Measurements from ENCODE around the gene S100A7.

The S100A7 gene

DNA sequence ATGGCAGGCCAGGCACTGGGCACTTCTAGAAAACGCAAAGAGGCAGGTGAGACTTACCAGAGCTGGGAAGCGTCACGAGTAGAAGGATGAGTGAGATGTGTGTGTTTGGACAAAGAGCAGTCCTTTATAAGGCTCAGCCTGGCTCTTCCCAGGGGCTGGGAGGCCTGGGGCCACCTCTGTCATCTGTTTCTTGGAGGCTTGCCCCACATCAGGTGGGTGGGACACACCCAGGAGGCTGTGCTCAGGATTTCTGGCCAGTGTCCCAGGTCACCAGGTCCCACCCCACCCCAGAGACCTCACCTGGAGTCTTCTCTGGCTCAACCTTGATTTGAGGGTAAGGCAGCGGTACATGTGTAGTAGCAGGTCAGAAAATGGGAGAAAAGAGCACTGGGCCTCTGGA, at the start of gene S100A7:
TSS of gene S100A7 (minus strand) at position 101 of the 400 bp plus-strand sequence. CDS start 1,638 bp downstream, outside the sequence.
- DNase-seq = no peak

DNA sequence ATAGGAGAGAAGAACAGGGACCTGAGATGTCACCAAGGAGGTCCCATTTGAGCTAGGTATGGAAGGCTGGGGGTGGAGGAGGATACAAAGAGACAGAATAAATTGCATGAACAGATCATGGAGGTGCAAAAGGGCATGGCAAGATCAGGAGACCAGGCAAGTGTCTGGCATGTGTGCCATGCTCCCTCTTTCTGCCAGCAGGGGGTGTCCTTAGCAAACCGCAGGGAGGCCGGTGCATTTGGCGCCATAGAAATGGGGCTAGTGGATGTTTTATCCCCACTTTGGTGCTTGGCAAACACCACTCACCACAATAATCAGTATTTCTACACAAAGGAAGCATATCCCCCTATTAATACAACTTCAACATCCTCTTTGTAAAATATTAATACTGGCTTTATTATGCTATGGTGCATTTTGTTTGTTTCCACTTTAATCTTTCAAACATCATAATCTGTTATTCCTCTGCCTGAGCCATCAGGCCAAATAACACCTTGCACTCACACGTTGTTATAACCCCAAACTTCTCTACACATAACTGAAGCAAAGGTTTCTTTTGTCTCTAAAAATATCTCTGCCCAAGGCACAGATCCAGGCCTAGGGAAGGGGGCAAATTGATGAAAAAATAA, 49.4 kb upstream of the S100A7 start:
- peak; percentile 70 for DNase-seq

DNA sequence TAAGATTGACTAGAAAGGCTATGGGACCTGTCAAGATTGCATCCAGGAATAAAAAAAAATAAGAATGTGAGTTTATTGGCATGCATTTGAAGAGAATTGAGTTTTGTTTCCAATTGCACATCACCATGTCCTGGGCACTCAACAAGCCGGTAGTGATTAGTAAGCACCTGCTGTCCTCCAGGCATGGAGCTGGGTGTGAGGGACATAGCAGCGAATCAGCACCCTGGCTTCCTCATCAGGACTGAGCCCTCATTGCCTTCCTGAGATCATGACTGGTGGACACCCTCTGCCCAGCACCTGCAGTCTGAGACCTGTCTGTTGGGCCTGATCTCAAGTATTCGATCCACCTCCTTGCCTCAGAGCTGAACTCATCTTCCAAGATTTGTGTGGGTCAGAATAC, 48.6 kb upstream of the S100A7 start:
- DNase-seq = no peak

DNA sequence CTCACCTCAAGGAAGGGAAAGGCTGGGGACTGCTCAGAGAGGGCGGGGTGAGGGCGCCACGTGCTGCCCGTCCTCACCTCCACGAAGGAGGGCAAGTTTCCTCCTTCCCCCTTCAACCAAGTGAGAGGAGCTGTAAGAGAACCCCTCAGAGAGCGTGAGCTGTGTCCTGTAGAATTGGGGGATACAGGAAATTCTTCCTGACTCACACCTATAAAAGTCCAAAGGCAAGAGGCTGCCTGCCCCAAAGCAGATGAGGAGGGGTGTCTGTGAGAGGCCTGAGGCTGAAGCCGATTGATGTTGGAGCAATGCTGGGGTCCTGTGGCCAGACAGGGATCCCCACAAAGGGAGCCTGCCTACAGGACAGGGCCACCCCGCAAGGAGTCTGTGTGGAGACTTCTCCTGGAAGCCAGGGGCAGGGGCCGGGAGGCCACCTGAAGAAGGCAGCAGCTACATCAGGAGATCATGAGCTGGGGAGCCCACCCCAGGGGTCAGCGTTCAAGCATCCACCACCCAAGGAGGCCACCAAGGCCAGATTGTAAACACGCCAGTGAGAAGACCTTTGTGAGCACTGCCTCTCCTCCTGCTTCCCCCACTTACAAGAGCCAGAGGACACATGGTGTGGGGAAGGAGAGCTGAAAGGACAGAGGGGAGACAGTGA, 47.6 kb upstream of the S100A7 start:
- no peak for DNase-seq

DNA sequence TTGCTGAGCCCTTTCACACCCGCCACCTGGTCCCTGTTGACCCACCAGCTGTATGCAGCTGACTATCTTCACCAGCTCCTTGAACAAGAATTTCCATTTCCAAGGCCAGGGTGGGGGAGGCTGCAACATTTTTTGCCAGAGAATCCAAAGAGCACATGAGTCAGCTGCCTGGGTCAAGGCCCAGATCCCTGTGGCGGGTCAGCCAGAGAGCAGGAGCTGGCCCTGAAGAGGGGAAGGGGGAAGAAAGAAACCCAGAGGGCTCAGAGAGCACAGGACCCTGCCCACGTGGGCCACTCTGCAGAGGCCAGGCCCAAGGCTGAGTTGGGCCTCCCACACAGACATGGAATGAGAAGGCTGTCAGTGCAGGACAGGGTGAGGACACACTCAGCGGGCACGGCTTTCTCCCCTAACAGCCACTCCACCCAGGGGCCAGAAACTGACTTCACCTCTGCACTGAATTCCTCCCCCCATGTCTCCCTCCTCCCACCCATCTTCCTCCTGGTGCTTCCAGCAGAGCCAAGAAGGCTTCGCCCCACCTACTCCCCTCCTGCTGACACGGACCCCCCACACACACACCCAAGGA, 46.5 kb upstream of the S100A7 start:
- DNase-seq = no peak

DNA sequence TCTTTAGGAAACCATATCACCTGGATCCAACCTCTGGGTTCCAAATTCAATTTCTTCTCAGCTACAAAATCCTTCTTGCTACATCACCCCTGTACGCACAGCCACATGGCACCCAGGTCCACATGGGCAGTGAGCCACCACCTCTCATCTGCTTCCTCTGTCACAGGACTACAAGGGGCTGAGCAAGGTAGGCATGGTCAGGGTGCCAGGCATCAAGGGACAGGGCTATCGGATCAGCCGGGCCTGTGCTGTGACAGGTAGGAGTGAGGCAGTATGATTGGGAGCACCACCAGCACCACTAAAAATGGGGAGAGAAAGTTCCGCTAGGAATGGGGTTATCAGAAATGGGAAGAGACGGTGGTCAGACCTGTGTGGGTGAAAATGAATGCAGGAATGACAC, 45.9 kb upstream of the S100A7 start:
- no peak for DNase-seq

DNA sequence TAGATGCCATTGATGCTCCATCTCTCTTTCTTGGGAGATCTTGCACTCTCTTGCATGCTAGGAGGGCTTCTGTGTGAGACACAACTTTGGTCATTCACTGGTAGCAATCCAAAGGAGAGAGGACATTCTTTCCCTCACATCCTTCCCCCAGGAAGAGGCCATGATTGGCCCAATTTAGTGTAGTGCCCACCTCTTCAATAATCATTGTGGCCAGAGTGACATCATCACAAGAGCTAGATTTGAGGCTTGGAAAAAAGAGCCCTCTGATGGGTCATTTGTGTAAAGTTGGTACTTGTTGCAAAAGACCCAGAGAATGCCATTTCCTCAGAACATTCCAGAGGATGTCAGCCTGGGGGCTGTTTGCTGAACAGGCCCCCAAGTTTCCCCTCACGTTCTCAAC, 45.1 kb upstream of the S100A7 start:
- DNase-seq = no peak

DNA sequence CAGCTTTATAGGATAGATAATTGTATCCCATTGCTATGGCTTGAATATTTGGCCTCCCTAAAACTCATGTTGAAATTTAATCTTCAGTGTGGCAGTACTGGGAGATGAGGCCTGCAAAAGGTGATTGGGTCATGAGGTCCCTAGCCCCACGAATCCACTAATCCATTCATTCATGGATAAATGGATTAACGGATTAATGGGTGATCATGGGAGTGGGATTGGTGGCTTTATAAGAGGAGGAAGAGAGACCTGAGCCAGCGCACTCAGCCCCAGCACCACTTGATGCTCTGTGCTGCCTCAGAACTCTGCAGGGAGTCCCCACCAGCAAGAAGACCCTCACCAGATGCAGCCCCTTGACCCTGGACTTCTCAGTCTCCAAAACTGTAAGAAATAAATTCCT, 43.3 kb upstream of the S100A7 start:
- DNase-seq = no peak

DNA sequence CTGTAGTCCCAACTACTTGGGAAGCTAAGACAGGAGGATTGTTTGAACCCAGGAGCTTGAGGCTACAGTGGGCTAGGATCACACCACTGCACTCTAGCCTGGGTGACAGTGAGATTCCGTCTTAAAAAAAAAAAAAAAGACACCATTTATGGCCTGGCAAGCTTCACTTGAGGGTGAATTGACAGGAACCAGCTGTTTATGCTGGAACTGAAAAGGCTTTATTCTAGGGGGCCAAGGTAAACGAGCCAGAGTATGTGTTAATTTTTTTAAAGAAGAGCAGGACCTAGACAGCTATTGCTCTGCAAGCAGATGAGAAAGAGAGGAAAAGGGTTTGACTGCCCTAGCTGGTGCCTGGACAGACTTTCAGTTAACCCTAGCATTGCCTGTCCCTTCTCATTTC, 38.3 kb upstream of the S100A7 start:
- DNase-seq = no peak

DNA sequence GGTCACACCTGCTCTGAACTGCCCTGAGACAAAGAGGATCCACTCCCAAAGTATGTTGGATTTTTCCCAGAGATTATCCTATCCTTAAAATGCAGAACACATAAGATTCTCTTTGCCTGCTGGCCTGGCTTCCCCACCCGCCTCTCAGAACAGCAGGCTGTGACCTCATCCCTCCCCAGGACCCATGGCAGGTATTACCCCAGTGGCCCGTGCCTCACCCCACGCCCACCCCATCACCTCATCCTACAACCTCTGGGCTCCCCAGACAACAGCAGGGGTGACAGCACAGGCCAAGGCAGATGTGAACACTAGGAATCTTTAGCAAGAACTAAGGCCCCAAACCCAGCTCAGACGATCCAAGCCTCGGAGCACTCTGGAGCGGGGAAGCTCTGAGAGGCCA, 35.1 kb upstream of the S100A7 start:
- DNase-seq = no peak

DNA sequence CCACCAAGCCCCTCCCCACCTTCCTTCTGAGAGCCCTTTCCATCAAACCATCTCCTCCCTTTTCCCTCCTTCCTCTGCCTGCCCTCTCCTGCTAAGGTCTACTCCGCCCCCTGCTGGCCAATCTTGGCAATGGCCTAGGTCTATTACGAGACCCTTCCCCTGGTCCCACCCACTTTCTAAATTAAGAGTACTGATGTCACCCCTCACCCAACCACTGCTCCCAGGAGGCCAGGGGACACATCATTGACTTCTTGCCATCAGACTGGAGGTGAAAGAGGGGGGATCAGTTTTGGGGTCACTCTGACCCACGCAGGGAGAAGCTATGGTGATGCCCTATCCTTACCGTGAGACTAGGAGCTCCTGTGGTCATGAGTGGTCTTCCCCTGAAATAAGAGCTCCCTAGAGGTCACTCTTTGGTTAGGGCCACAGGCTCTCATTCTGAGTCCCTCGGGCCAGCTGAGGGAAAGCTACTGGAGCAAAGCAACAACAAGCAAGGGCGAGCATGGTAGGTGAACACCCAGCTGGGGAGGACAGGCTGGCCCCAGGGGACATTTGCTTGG, 34.6 kb upstream of the S100A7 start:
- peak; percentile 73 for DNase-seq

DNA sequence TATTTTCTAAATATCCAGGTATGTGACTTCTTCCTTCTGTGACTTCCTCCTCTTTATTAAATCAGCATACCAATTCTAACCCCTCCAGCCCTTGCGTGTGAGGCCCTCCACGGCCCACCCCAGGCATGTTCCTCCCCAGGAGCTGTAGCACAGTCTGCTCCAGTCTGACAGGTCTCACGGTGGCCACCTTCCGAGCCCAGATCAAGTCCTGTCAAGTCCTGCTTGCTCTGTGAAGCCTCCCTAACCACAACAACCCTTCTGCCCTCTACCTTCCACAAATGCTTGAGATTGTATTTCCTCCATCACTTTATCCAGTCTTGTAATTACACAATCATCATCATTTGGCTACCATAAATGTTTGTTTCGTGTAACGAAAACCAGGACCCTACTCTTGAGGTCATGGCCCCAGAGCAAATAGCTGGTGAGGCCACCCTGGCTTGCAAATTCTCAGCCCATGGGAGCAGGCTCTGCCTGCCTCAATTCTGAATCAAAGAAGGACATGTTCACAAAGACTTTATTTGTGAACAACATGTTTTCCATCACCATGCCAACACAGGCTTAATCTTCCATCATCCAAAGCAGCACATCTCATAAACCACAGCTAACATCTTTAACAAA, 33.0 kb upstream of the S100A7 start:
- no peak for DNase-seq

DNA sequence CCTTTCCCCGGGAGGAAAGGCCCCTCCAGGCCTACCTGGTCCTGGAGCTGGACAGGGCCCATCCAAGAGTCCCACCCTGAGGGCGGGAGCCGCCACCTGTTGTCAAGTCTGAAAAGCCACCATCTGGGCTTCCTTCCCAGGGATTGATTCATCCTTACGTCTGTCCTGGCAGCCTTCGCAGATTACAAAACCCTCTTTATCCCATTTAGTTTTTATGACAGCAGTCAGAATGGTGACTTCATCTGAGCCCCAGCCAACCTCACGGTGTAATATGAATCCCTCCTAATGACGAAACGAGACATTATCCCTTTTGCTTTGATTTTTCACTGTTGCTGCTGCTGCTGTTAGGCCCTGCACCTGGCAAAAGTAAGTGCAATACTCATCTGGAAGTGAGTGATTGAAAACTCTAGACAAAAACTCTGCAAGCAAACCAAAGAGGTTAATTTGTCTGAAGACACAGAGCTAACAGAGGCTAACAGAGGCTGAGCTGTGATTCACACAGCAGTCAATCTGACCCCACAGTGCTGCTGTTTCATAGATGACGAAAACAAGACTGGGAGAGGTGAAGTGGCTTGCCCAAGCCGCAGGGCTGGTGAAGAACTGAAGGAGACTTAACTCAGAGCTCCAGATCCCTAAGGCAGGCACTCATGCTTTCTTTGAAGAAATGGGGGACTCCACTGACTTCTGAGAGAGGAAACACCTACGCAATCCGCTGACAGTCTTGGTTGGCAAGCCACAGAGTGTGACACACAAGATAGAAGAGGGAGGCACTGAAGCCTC, 30.0 kb upstream of the S100A7 start:
- peak; percentile 22 for DNase-seq

DNA sequence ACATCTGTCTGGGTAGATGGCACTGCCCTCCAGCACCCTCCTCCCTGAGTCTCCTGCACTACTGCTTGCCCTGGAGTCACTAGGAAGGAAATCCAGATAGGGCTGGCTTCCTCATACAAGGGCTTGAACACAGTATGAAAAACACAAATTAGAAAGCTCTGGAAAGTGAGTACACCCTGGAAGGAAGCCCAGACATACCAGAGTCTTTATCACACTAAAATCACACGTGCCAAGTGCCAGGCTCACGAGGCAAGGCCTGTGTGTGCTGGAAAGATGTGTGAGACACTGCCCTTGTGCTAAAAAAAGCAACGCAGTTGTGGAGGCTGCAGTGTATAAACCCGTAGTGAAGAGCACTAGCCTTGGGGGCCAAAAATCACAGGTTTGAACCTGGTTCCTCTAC, 28.3 kb upstream of the S100A7 start:
- DNase-seq = no peak

DNA sequence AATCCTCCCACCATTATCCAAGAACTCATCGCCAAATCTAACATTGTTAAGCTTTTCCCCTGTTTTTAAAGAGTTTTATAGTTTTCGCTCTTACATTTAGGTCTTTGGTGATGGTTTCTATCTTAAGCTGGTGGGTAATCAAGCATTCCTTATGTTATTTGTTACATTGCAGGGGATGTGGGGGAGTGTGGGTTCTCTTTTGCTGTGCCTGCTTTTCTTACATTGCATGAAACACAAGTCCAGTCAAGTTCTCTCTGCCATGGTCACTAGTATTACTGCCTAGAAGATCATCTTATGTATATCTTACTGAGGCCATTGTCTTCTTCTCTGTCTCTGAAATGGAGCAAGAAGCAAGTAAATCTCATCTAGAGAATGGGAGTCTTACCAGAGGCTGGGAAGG, 27.3 kb upstream of the S100A7 start:
- no peak for DNase-seq

DNA sequence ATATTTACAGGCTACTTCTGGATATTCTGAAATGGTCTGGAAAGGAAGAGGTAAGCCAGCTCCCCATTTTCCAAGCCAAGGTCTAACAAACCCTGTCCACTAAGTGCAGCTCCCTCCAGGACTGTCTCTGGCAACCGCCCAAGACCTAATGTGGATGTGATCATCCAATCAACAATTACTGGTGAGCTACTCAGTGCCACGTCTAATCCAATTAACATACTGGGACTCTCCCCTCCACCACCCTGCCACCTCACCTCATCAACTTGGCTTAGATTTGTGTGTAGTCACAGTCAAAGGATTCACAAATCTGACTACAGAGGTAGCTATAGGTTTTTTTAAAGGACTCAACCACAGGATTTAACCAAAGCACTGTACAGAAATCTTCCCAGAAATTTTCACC, 25.4 kb upstream of the S100A7 start:
- DNase-seq = no peak

DNA sequence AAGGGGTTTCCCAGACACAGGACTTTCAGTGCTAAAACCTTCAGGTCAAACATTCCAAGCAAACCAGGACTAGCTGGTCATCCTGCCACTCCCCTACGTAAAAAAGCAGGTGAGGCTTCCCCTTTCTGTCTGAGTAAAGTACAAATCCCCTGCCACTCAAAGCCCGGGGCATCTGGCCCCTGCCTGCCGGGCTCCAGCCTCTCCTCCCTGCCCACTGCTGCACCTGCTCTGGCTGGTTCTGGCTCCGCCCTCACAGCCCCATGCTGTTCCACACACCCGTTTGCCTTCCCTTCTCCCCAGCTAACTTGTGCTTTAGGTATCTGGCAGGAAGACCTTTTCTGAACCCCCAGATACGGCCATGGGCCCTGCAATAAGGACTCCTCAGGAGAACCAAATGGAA, 23.3 kb upstream of the S100A7 start:
- DNase-seq = peak; percentile 52

DNA sequence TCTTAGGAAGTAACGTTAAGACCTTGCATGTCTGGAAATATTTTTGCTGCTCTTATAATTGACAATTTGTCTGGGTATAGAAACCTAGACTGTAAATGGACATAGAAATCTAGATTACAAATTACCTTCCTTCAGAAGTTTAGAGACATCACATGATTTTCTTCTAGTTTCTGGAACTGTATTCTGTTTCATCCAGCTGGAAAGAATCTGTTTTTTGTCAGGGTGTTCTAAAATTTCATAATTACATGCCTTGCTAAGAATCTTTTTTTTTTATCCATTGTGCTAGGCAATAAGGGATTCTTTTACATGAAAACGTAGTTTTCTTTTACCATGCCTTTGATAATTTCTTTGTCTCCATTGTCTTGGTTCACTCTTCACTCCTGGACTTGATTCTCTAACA, 20.7 kb upstream of the S100A7 start:
- DNase-seq = no peak

DNA sequence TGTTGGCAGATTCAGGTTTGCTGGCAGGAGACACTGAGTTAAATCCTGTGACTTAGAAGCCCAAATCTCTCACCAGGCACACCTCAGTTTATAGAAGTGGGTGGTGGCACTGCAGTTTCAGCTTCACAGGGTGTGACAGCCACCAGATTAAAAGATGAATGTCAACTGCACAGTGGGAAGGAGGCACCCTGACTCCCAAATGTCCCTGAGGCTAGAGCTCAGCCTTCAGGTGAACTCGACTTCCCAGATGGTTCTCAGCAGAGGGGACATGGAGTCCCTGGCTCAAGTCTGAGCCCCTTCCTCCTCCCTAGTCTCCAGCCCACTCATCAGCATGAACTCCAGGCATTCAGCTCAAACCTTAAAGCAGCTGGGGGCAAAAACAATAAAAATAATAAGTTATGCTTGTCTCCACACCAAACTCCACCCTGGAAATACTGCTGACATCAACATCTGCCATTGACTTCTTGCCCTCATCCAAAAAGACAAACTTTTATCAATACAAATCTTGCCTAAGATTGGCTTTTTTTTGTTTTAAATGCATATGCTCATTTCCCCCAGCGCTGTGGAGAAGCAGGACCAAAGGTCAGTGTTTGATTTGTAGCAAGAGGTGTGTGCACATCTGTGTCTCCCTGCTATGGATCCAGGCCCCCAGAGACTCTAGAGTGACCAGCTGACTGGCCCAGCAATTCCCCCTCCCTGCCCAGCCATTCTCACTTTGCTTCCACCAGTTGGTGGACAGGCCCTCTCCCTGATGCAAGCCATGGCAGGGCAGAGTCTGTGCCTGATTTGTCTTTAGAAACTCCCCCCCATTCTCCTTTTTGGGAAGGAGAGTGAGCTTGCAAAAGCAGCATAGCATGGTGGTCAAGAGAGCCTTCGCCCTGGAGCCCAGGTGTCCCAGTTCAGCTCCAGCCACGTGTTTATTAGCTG, 18.5 kb upstream of the S100A7 start:
- DNase-seq = no peak

DNA sequence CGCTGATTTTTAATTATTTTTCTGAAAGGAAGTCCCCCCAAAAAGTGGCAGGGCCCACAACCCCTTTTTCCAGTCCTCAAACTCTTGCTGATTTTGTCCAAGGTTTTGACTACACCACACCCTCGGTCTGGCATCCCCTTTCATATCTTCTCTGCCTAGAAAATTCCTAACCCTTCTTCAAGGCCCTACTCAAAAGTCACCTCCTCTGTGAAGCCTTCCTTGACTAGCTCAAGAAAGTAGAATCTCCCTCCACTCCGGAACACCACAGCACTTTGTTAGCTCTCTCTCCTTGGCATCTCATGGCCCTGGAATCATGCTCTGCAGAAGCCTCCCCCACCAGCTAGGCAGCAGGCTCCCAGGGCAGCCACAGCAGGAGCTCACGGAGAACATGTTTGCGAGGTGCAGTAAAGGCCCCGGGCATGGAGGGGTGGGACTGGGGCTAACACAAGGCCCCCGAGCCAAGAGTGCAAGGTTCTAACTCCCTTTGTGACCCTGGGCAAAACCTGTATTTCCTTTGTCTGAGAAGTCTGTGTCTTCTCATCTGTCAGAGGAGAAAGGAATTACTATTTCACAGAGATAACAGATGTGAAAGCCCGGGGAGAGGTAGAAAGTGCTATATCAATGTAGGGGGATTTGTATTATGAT, 17.7 kb upstream of the S100A7 start:
- DNase-seq = no peak

DNA sequence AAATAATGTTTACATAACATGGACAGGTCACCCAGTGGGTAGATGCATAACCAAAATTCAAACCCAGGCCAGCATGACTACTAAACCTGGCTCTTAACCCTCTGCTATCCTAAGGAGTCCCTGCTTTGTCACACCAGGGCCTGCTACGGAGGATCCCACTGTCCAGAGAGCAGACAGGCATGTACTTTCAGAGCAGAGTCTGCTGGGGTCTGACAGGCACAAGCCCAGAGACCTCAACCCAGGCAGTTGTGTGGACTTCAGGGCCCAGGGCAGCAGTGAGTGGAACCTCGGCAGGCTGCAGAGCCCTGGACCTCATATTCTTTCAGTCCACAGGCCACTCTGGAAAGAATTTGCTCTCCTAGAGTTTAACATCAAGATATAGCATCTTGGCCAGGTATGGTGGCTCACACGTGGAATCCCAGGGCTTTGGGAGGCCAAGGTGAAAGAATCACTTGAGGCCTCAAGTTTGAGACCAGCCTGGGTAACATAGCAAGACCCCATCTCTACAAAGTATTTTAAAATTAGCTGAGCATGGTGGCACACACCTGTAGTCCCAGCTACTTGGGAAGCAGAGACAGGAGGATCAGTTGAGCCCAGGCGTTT, 16.1 kb upstream of the S100A7 start:
- DNase-seq = no peak

All from SHP77 treated with DMSO at 0.1 percent for 48 hours (cell line).